DND-41 (cell line): ENCODE results near the gene MADCAM1.

Experiments
- ATAC-seq: fragments of 200-7000 bp; cut with Tn5 transposase; 3 replicates; pipeline ENCODE4 v1.9.1; 2021; ENCODE audit warnings: low read depth; ENCODE audit not compliant: insufficient read depth
- DNase-seq: peaks from one replicate; pipeline ENCODE4 v3.0.0-alpha.2; 2020
- H2AFZ ChIP-seq: 2 replicates; pipeline ENCODE4 v1.6.0; 2012; ENCODE audit warnings: low read depth, low read length
- H3K27ac ChIP-seq: 2 replicates; pipeline ENCODE4 v1.5.1; 2012; ENCODE audit warnings: low read length, inconsistent platforms
- H3K27me3 ChIP-seq: fragments of 200-600 bp; sonication (generic); 2 replicates; pipeline ENCODE4 v1.6.0; 2012; ENCODE audit warnings: low read length, mild to moderate bottlenecking, inconsistent platforms; ENCODE audit not compliant: insufficient read depth, poor library complexity
- H3K36me3 ChIP-seq: 2 replicates; pipeline ENCODE4 v1.5.1; 2012; ENCODE audit warnings: low read length, inconsistent platforms; ENCODE audit not compliant: insufficient read depth
- H3K4me1 ChIP-seq: 2 replicates; pipeline ENCODE4 v1.5.1; 2012; ENCODE audit warnings: mild to moderate bottlenecking, low read length; ENCODE audit not compliant: insufficient read depth
- H3K4me2 ChIP-seq: 2 replicates; pipeline ENCODE4 v1.6.0; 2012; ENCODE audit warnings: mild to moderate bottlenecking, moderate library complexity, low read length, inconsistent platforms; ENCODE audit not compliant: insufficient read depth
- H3K4me3 ChIP-seq, 2 experiments: fragments of 200-600 bp in 1 of 2; shearing (Covaris generic) in 1 of 2; 2 replicates each; pipeline ENCODE4 v1.5.1; 2012 to 2016; ENCODE audit warnings: inconsistent platforms in 2 of 2, low read length in 2 of 2, mild to moderate bottlenecking in 2 of 2, low read depth in 1 of 2, moderate library complexity in 1 of 2
- H3K79me2 ChIP-seq: 2 replicates; pipeline ENCODE4 v1.6.0; 2012; ENCODE audit warnings: low read length, inconsistent platforms; ENCODE audit not compliant: insufficient read depth
- H3K9ac ChIP-seq: 2 replicates; pipeline ENCODE4 v1.6.0; 2012; ENCODE audit warnings: low read depth, mild to moderate bottlenecking, inconsistent platforms, low read length, moderate library complexity
- H3K9me3 ChIP-seq: 2 replicates; pipeline ENCODE4 v1.5.1; 2012; ENCODE audit warnings: low read length, moderate library complexity, mild to moderate bottlenecking, inconsistent platforms; ENCODE audit not compliant: insufficient read depth, severe bottlenecking
- H4K20me1 ChIP-seq: 2 replicates; pipeline ENCODE4 v1.6.0; 2012; ENCODE audit warnings: low read length; ENCODE audit not compliant: insufficient read depth
- EZH2 ChIP-seq: IDR thresholded peaks from 3 replicates; pipeline ENCODE4 v1.6.1; 2012; ENCODE audit warnings: borderline replicate concordance, low read depth, mild to moderate bottlenecking, moderate library complexity, low read length, inconsistent platforms; ENCODE audit not compliant: severe bottlenecking
- TF ChIP-seq, protein P1 (sequence below): IDR thresholded peaks from 2 replicates; pipeline ENCODE4 v1.5.1; 2012; ENCODE audit warnings: borderline replicate concordance, low read length, moderate library complexity, mild to moderate bottlenecking; ENCODE audit not compliant: poor library complexity, severe bottlenecking; ENCODE audit errors: extremely low read depth

The MADCAM1 gene

DNA sequence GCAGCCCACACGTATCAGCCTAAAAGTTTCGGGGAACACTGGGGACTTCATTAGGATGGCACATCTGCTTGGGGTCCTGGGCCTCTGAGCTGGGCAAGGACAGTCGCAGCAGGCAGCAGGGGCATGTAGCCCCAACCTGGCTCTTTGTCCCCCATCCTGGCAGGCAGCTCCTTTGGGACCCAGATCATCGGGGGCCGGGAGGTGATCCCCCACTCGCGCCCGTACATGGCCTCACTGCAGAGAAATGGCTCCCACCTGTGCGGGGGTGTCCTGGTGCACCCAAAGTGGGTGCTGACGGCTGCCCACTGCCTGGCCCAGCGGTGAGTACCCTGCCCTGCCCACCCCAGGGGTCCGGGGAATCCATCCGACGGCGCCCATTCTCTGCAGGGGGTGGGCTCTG, 50.8 kb downstream of the MADCAM1 start:
- Histone ChIP-seq H3K9ac (no peak overlapping the region), H3K4me1 (no peaks in the 10 kb centered on the region), H3K27ac (no peak overlapping the region), H3K79me2 (no peaks in the 10 kb centered on the region), H3K4me3 (no peak overlapping the region), H3K9me3 (no peaks in the 10 kb centered on the region), H3K4me2 (no peak overlapping the region), H4K20me1 (peaks cover 10% of the 10 kb centered on the region; the same call in 1 of the 2 replicates), H3K27me3 (no peaks in the 10 kb centered on the region), H2AFZ (no peak overlapping the region), H3K36me3 (peaks cover 11% of the 10 kb centered on the region)
- TF ChIP-seq, protein P1, sequence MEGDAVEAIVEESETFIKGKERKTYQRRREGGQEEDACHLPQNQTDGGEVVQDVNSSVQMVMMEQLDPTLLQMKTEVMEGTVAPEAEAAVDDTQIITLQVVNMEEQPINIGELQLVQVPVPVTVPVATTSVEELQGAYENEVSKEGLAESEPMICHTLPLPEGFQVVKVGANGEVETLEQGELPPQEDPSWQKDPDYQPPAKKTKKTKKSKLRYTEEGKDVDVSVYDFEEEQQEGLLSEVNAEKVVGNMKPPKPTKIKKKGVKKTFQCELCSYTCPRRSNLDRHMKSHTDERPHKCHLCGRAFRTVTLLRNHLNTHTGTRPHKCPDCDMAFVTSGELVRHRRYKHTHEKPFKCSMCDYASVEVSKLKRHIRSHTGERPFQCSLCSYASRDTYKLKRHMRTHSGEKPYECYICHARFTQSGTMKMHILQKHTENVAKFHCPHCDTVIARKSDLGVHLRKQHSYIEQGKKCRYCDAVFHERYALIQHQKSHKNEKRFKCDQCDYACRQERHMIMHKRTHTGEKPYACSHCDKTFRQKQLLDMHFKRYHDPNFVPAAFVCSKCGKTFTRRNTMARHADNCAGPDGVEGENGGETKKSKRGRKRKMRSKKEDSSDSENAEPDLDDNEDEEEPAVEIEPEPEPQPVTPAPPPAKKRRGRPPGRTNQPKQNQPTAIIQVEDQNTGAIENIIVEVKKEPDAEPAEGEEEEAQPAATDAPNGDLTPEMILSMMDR = no peak
- TF ChIP-seq EZH2 = no peak
- DNase-seq = no peak
- ATAC-seq = no peak

DNA sequence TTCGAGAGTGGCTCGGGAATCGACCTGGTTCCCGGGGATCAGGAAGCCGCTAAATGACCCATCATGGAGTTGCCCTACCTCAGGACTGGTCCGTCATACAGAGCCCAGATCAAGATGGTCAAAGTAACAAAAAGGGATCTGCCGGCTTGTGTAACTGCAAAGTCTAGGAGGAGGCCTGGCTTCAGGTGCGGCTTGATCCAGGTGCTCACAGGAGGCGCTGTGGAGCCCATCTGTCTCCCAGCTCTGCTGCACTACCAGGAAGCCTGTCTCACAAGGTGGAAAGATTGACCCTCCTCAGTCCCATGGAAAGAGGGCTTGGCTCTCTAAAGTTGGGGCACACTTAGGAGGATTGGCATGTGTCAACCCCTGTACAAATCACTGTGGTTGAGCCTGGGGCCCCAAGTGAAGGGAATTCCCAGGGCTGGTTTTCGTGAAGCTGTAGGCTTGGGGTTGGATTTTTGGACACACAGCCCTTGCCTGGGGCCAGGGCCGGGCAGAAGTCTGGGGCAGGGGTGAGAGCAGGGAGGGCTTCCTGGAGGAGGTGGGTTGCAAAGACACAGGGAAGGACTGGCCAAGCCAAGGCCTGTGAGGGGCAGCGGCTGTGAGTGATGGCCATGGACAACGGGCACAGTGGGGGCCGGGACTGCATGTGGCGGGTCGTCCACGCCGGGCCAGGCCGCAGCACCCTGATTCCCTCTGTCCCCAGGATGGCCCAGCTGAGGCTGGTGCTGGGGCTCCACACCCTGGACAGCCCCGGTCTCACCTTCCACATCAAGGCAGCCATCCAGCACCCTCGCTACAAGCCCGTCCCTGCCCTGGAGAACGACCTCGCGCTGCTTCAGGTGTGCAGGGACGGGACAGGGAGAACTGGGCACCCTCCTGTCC, 51.8 kb downstream of the MADCAM1 start:
- H3K9me3 ChIP-seq = no peaks in the 10 kb centered on the region
- H3K27me3 ChIP-seq = no peaks in the 10 kb centered on the region
- H3K4me3 ChIP-seq = no peak overlapping the region
- H3K36me3 ChIP-seq = peaks cover 3% of the 10 kb centered on the region; the same call in 1 of the 2 replicates
- H4K20me1 ChIP-seq = peaks cover 9% of the 10 kb centered on the region; the same call in 1 of the 2 replicates
- H3K4me2 ChIP-seq = no peak overlapping the region
- ATAC-seq (no peak), DNase-seq (no peak)
- H3K27ac ChIP-seq = no peak overlapping the region
- H2AFZ ChIP-seq = no peak overlapping the region
- H3K79me2 ChIP-seq = no peaks in the 10 kb centered on the region
- TF ChIP-seq, protein P1 = no peak
- no peak for TF ChIP-seq EZH2
- H3K9ac ChIP-seq = no peak overlapping the region
- no peaks in the 10 kb centered on the region for H3K4me1 ChIP-seq

DNA sequence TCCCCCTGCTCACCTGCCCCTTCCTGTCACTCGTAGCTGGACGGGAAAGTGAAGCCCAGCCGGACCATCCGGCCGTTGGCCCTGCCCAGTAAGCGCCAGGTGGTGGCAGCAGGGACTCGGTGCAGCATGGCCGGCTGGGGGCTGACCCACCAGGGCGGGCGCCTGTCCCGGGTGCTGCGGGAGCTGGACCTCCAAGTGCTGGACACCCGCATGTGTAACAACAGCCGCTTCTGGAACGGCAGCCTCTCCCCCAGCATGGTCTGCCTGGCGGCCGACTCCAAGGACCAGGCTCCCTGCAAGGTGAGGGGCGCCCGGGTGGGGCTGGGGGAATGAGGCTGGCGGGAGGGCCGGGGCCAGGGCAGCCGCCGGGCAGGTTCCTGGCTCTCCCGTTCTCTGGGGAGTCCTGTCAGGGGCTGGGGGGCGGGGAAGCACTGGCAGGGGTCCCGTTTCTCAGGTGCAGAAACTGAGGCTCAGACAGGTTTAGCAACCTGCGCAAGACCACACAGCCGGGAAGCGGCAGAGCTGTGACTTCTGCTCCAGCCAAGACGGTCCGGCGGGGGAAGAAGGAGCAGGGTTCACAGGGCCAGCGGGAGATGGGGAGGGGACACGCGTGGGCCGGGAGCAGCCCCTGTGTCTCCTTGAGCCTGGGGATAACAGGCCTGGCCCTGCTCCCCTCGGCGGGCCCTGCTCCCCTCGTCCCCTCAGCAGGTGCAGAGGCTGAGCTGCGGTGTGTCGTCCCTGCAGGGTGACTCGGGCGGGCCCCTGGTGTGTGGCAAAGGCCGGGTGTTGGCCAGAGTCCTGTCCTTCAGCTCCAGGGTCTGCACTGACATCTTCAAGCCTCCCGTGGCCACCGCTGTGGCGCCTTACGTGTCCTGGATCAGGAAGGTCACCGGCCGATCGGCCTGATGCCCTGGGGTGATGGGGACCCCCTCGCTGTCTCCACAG, 52.9 kb downstream of the MADCAM1 start:
- Histone ChIP-seq H3K9me3 (no peaks in the 10 kb centered on the region), H3K79me2 (no peaks in the 10 kb centered on the region), H3K27ac (no peak overlapping the region), H2AFZ (no peak overlapping the region), H3K4me2 (no peak overlapping the region), H4K20me1 (peaks cover 5% of the 10 kb centered on the region; the same call in 1 of the 2 replicates), H3K4me1 (no peaks in the 10 kb centered on the region), H3K9ac (no peak overlapping the region), H3K27me3 (no peaks in the 10 kb centered on the region), H3K4me3 (no peak overlapping the region), H3K36me3 (no peaks in the 10 kb centered on the region)
- ATAC-seq (no peak), DNase-seq (no peak)
- TF ChIP-seq, protein P1 = no peak
- no peak for TF ChIP-seq EZH2
